GM12878 (cell line): ENCODE measurements around the gene TRMT1. TPM values are rescaled to one million over a fixed set of nuclear protein-coding genes. Genes with fewer than 3 reads are reported as not detected.

ENCODE experiments used
- CBX5 ChIP-seq: sonication (generic); IDR thresholded peaks from 2 replicates; pipeline ENCODE4 v1.6.1; 2016; ENCODE audit warnings: low read depth, moderate library complexity, mild to moderate bottlenecking, inconsistent platforms
- CREB1 ChIP-seq: IDR thresholded peaks from 2 replicates; pipeline ENCODE4 v1.6.1; 2012; ENCODE audit warnings: low read depth, mild to moderate bottlenecking, inconsistent platforms
- E2F8 ChIP-seq: fragments of 450-650 bp; IDR thresholded peaks from 2 replicates; pipeline ENCODE4 v1.6.1; 2018; ENCODE audit warnings: mild to moderate bottlenecking, low read depth, moderate library complexity; ENCODE audit not compliant: partially characterized antibody
- EED ChIP-seq: sonication (generic); IDR thresholded peaks from 2 replicates; pipeline ENCODE4 v1.6.1; 2016; ENCODE audit warnings: antibody characterized with exemption, low read depth
- ETV6 ChIP-seq, 2 experiments: fragments of 450-650 bp in 1 of 2; IDR thresholded peaks in 1 of 2; conservative IDR thresholded peaks in 1 of 2; 2 replicates each; pipeline ENCODE4 v1.6.1; 2014; ENCODE audit warnings: antibody characterized with exemption in 1 of 2, borderline replicate concordance in 1 of 2, low read depth in 1 of 2, mild to moderate bottlenecking in 1 of 2, moderate library complexity in 1 of 2
- GABPA ChIP-seq: IDR thresholded peaks from 2 replicates; pipeline ENCODE4 v1.6.1; 2014; ENCODE audit warnings: antibody characterized with exemption, low read depth, mild to moderate bottlenecking, inconsistent platforms
- LARP7 ChIP-seq: fragments of 450-650 bp; IDR thresholded peaks from 2 replicates; pipeline ENCODE4 v1.6.1; 2017; ENCODE audit warnings: mild to moderate bottlenecking
- MEF2A ChIP-seq: IDR thresholded peaks from 2 replicates; pipeline ENCODE4 v1.6.1; 2011; ENCODE audit warnings: low read depth, mild to moderate bottlenecking, low read length, moderate library complexity; ENCODE audit not compliant: insufficient read depth
- MEF2B ChIP-seq: fragments of 450-650 bp; IDR thresholded peaks from 2 replicates; pipeline ENCODE4 v1.6.1; 2018; ENCODE audit warnings: mild to moderate bottlenecking, moderate library complexity; ENCODE audit not compliant: partially characterized antibody, poor library complexity, severe bottlenecking
- MTA3 ChIP-seq: IDR thresholded peaks from 2 replicates; pipeline ENCODE4 v1.6.1; 2012; ENCODE audit warnings: low read length, inconsistent platforms, borderline replicate concordance
- POLR2AphosphoS5 ChIP-seq: IDR thresholded peaks from 2 replicates; pipeline ENCODE4 v1.6.1; 2011; ENCODE audit warnings: mild to moderate bottlenecking, low read length, inconsistent platforms
- PRDM15 ChIP-seq: fragments of 450-650 bp; formaldehyde crosslinking; IDR thresholded peaks from 2 replicates; pipeline ENCODE4 v1.4.0; 2020; ENCODE audit warnings: mild to moderate bottlenecking, moderate library complexity
- RELA ChIP-seq: fragments of 450-650 bp; IDR thresholded peaks from 2 replicates; pipeline ENCODE4 v1.8.0; 2014; ENCODE audit warnings: borderline replicate concordance; ENCODE audit not compliant: partially characterized antibody
- SMAD1 ChIP-seq: fragments of 450-650 bp; IDR thresholded peaks from 2 replicates; pipeline ENCODE4 v1.6.1; 2018; ENCODE audit warnings: mild to moderate bottlenecking, low read depth; ENCODE audit not compliant: partially characterized antibody
- SMC3 ChIP-seq: IDR thresholded peaks from 2 replicates; pipeline ENCODE4 v1.6.1; 2011; ENCODE audit warnings: low read length, improper control_type of control experiment, borderline replicate concordance
- TCF12 ChIP-seq: IDR thresholded peaks from 2 replicates; pipeline ENCODE4 v1.6.1; 2011; ENCODE audit warnings: low read depth, mild to moderate bottlenecking, low read length
- YBX1 ChIP-seq: fragments of 450-650 bp; IDR thresholded peaks from 2 replicates; pipeline ENCODE4 v1.6.1; 2016; ENCODE audit warnings: antibody characterized with exemption
- ZBED1 ChIP-seq: IDR thresholded peaks from 2 replicates; pipeline ENCODE4 v1.6.1; 2016; ENCODE audit warnings: borderline replicate concordance
- ZNF384 ChIP-seq: IDR thresholded peaks from 2 replicates; pipeline ENCODE4 v1.6.1; 2012; ENCODE audit warnings: low read depth, mild to moderate bottlenecking, low read length, improper control_type of control experiment, borderline replicate concordance
- ZZZ3 ChIP-seq: IDR thresholded peaks from 2 replicates; pipeline ENCODE4 v1.6.1; 2011; ENCODE audit warnings: low read depth; ENCODE audit not compliant: control insufficient read depth, insufficient read length
- polyA plus RNA-seq, 11 experiments: library from polyadenylated mRNA; depleted of rRNA in 4 of 11; unstranded in 6 of 11; stranded (reverse) in 5 of 11; fragments of >200 nt; fragmentation: Nextera tagmentation in 4 of 11; fragmentation: Illumina TruSeq in 1 of 11; extraction: Ambion mirVana in 4 of 11; extraction: Trizol in 1 of 11; gene quantifications; 1 replicate in 1 of 11; 2 replicates in 10 of 11; pipeline versions ENCODE4 v1.2.1 to v1.2.3, GENCODE V29; 2011 to 2016; ENCODE audit warnings: inconsistent platforms in 2 of 11, missing spikeins in 2 of 11, low read depth in 1 of 11
- total RNA-seq, 4 experiments: library from RNA; depleted of rRNA in 3 of 4; stranded (reverse); fragments of >200 nt in 3 of 4; fragmentation: Illumina TruSeq in 1 of 4; extraction: Trizol in 1 of 4; gene quantifications; 2 replicates each; pipeline versions ENCODE4 v1.2.1 to v1.2.3, GENCODE V29; 2013 to 2021
- TF ChIP-seq, protein P1 (sequence below): IDR thresholded peaks from 2 replicates; pipeline ENCODE4 v1.6.1; 2011; ENCODE audit warnings: low read depth, low read length, improper control_type of control experiment, borderline replicate concordance
- TF ChIP-seq, protein P2 (sequence below): IDR thresholded peaks from 2 replicates; pipeline ENCODE4 v1.6.1; 2011; ENCODE audit warnings: mild to moderate bottlenecking, low read depth, low read length, moderate library complexity; ENCODE audit not compliant: insufficient replicate concordance

TRMT1 gene
- total and polyA plus RNA-seq, 10 of the 15 experiments (the other 5 are each of a cell fraction or from before 2014, with no cell fraction given) = 3.4 to 68.8 (median 34.8) TPM

DNA sequence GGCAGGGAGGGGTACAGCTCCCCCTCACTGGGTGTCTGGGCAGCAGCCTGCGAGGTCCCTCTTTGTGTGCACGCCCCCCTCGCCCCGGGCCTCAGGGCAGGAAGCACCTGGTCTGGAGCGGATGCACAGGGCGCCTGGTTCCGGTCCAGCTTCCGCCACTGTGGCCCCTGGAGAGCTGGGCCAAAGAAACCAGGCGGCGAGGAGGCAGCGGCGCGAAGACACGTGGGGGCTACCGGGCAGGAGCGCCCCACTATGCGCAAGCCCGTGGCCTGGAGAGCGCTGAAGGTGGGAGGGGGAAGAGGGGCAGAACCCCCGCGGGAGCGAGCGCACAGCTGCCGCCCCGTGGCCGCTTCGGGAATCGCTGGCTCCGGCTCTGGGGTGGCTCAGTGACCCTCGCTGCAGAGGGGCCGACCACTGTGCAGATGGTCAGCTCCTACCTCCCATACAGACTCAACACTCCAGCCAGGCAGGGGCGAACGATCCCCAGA lies 12.1 kb downstream of the TRMT1 start (continued):
- TF ChIP-seq, protein P1, sequence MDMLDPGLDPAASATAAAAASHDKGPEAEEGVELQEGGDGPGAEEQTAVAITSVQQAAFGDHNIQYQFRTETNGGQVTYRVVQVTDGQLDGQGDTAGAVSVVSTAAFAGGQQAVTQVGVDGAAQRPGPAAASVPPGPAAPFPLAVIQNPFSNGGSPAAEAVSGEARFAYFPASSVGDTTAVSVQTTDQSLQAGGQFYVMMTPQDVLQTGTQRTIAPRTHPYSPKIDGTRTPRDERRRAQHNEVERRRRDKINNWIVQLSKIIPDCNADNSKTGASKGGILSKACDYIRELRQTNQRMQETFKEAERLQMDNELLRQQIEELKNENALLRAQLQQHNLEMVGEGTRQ = no peak
- TF ChIP-seq ZNF384 = no peak
- peak; percentile 65; the same call in 1 of the 2 replicates for TF ChIP-seq TCF12
- TF ChIP-seq E2F8 = no peak
- TF ChIP-seq ZZZ3 = no peak
- peak; percentile 26; the same call in 1 of the 2 replicates for TF ChIP-seq EED
- no peak for TF ChIP-seq POLR2AphosphoS5
- TF ChIP-seq MEF2B = peak; percentile 70
- TF ChIP-seq ZBED1 = no peak
- no peak for TF ChIP-seq RELA
- peak; percentile 76 for TF ChIP-seq GABPA
- TF ChIP-seq SMAD1 = no peak
- TF ChIP-seq YBX1 = no peak
- peak; percentile 9; the same call in 1 of the 2 replicates for TF ChIP-seq CREB1
- peak; percentile 40; the same call in 1 of the 2 replicates for TF ChIP-seq SMC3
- TF ChIP-seq, protein P2, sequence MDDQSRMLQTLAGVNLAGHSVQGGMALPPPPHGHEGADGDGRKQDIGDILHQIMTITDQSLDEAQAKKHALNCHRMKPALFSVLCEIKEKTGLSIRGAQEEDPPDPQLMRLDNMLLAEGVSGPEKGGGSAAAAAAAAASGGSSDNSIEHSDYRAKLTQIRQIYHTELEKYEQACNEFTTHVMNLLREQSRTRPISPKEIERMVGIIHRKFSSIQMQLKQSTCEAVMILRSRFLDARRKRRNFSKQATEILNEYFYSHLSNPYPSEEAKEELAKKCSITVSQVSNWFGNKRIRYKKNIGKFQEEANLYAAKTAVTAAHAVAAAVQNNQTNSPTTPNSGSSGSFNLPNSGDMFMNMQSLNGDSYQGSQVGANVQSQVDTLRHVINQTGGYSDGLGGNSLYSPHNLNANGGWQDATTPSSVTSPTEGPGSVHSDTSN = no peak
- TF ChIP-seq CBX5 = no peak
- no peak for TF ChIP-seq LARP7
- TF ChIP-seq MEF2A = no peak
- TF ChIP-seq ETV6 (conservative IDR thresholded peaks at IDR 0.05 in 1 of 2, IDR thresholded peaks at IDR 0.05 in 1 of 2; ENCODE audit: borderline replicate concordance in 1 of 2, low read depth in 1 of 2) = peak in 1 of 2 experiments; percentile 93; a peak in 2 of 4 replicates
- TF ChIP-seq MTA3 = no peak
- no peak for TF ChIP-seq PRDM15 (CRISPR knock-in tag)
